SK-N-SH (cell line): ENCODE data around the gene CCNY.

Experiments used
- CTCF ChIP-seq: fragments of 200-600 bp; sonication (generic); IDR thresholded peaks from 2 replicates; pipeline ENCODE4 v1.6.1; 2017; ENCODE audit warnings: antibody characterized with exemption, mild to moderate bottlenecking, moderate library complexity
- JUND ChIP-seq: IDR thresholded peaks from 2 replicates; pipeline ENCODE4 v1.4.0; 2012
- NFIC ChIP-seq: IDR thresholded peaks from 2 replicates; pipeline ENCODE4 v1.4.0; 2012; ENCODE audit warnings: borderline replicate concordance
- PBX3 ChIP-seq: IDR thresholded peaks from 2 replicates; pipeline ENCODE4; 2012
- POLR2AphosphoS5 ChIP-seq: IDR thresholded peaks from 2 replicates; pipeline ENCODE4 v1.6.1; 2012; ENCODE audit warnings: low read depth, low read length
- RFX5 ChIP-seq: IDR thresholded peaks from 2 replicates; pipeline ENCODE4 v1.6.1; 2012; ENCODE audit warnings: mild to moderate bottlenecking, improper control_type of control experiment, low read length
- TCF12 ChIP-seq: IDR thresholded peaks from 2 replicates; pipeline ENCODE4 v1.4.0; 2012
- USF1 ChIP-seq: IDR thresholded peaks from 2 replicates; pipeline ENCODE4 v1.4.0; 2012; ENCODE audit warnings: low read depth, borderline replicate concordance

- TF ChIP-seq NFIC (no peak), CTCF (no peak), TCF12 (peak; percentile 94), JUND (peak; percentile 56), RFX5 (no peak), POLR2AphosphoS5 (peak; percentile 65), USF1 (no peak), PBX3 (peak; percentile 72)
These were observed 72.8 kb downstream of the CCNY start for GRCh38 chr10:35409094-35409582.
